Gastroesophageal sphincter (tissue), 3 donors: ENCODE measurements around the gene RAD51B.

Experiments used
- EP300 ChIP-seq: sonication (generic); formaldehyde crosslinking; IDR thresholded peaks from one replicate; pipeline ENCODE4 v1.6.1; 2017; ENCODE audit warnings: antibody characterized with exemption, mild to moderate bottlenecking
- TF ChIP-seq, protein P1 (sequence below), 4 experiments: fragments of 200-600 bp in 2 of 4; fragments of 450-650 bp in 2 of 4; sonication (generic) in 1 of 4; IDR thresholded peaks; one replicate each; pipeline ENCODE4 v1.5.1; 2017 to 2019; ENCODE audit warnings: antibody characterized with exemption in 4 of 4, mild to moderate bottlenecking in 2 of 4, moderate library complexity in 2 of 4

DNA sequence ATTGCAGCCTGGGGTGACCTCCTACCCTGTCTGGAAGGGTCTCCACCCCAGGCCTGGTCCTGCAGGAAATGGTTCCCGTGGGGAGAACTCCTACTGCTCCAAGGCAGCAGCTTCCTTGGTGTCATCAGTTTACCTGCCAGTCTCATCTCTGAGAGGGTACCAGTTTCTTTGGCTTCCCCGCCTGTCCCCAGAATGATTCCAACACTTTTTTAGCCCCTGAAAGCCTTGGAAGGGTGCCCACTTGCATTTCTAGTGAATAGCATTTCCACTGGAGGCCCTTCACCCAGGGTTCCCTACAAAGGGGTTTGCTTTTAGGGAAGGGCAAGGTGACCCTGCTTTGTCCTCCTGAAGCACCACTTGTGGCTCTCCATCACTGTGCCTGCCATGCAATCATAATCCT, 689.0 kb downstream of the RAD51B start:
- TF ChIP-seq, protein P1, sequence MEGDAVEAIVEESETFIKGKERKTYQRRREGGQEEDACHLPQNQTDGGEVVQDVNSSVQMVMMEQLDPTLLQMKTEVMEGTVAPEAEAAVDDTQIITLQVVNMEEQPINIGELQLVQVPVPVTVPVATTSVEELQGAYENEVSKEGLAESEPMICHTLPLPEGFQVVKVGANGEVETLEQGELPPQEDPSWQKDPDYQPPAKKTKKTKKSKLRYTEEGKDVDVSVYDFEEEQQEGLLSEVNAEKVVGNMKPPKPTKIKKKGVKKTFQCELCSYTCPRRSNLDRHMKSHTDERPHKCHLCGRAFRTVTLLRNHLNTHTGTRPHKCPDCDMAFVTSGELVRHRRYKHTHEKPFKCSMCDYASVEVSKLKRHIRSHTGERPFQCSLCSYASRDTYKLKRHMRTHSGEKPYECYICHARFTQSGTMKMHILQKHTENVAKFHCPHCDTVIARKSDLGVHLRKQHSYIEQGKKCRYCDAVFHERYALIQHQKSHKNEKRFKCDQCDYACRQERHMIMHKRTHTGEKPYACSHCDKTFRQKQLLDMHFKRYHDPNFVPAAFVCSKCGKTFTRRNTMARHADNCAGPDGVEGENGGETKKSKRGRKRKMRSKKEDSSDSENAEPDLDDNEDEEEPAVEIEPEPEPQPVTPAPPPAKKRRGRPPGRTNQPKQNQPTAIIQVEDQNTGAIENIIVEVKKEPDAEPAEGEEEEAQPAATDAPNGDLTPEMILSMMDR (IDR thresholded peaks at IDR 0.05) = no peak
- no peak for TF ChIP-seq EP300
